Upper lobe of left lung (tissue), 4 donors: ENCODE data around the gene TPR.

Source experiments
- POLR2A ChIP-seq, 4 donors: fragments of 450-650 bp; IDR thresholded peaks; one replicate each; pipeline ENCODE4 v1.5.1; 2016 to 2017; ENCODE audit warnings: antibody characterized with exemption in 4 of 4, mild to moderate bottlenecking in 2 of 4
- POLR2AphosphoS5 ChIP-seq, 2 donors: sonication (generic); formaldehyde crosslinking; IDR thresholded peaks; one replicate each; pipeline ENCODE4 v1.5.1; 2017; ENCODE audit warnings: antibody characterized with exemption in 2 of 2
- TF ChIP-seq, protein P1 (sequence below), 6 experiments: fragments of 450-650 bp in 4 of 6; fragments of 200-600 bp in 2 of 6; sonication (generic) in 2 of 6; IDR thresholded peaks; one replicate each; pipeline ENCODE4 v1.5.1; 2016 to 2019; ENCODE audit warnings: antibody characterized with exemption in 6 of 6

DNA sequence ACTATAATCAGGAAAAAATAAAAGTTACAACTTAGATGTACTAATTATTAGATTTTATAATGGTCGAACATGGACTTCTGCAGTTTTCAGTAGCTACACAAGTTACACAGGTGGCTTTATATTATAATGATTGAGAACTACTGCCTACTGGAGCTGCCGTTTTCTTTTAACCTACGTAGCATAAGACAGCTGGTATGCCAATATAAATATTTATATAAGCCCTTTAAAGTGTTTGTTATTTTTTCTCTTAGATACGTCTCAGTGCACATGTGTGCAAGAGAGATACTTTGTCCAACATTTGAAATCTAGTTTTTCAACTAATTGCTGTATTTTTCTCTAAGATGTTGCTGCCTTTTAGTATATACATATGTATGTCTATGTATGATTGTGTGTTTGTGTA, 43.5 kb upstream of the TPR start:
- TF ChIP-seq, protein P1, sequence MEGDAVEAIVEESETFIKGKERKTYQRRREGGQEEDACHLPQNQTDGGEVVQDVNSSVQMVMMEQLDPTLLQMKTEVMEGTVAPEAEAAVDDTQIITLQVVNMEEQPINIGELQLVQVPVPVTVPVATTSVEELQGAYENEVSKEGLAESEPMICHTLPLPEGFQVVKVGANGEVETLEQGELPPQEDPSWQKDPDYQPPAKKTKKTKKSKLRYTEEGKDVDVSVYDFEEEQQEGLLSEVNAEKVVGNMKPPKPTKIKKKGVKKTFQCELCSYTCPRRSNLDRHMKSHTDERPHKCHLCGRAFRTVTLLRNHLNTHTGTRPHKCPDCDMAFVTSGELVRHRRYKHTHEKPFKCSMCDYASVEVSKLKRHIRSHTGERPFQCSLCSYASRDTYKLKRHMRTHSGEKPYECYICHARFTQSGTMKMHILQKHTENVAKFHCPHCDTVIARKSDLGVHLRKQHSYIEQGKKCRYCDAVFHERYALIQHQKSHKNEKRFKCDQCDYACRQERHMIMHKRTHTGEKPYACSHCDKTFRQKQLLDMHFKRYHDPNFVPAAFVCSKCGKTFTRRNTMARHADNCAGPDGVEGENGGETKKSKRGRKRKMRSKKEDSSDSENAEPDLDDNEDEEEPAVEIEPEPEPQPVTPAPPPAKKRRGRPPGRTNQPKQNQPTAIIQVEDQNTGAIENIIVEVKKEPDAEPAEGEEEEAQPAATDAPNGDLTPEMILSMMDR (IDR thresholded peaks at IDR 0.05), result no peak
- no peak for TF ChIP-seq POLR2AphosphoS5 (IDR thresholded peaks at IDR 0.05)
- TF ChIP-seq POLR2A (IDR thresholded peaks at IDR 0.05), result no peak
